Endothelial cell of umbilical vein (primary cell): Measurements from ENCODE around the gene GRM4. TPM values are rescaled to one million over a fixed set of nuclear protein-coding genes. Genes with fewer than 3 reads are reported as not detected.

Experiments used
- BruUV-seq: library from RNA; stranded (reverse); fragments of 400-500 nt; replicated peaks from 2 replicates; lab custom pipeline; 2021; lab: Mats Ljungman, UMichigan
- CTCF ChIA-PET: fragments of 300-600, 350-600 bp; sonication (Branson Sonifier 250); formaldehyde crosslinking; loops from one replicate; lab custom pipeline; 2021; ENCODE audit warnings: antibody characterized with exemption, inconsistent platforms; lab: Charles Lee
- POLR2A ChIA-PET: fragments of 300-600, 350-600 bp; sonication (Branson Sonifier 250); formaldehyde crosslinking; loops from one replicate; lab custom pipeline; 2021; ENCODE audit warnings: antibody characterized with exemption, inconsistent platforms; lab: Charles Lee
- DNase-seq: peaks from one replicate; pipeline ENCODE4 v3.0.0-alpha.2; 2011; ENCODE audit warnings: low read depth, low spot score
- FAIRE-seq: peaks from 2 replicates; lab custom pipeline; 2011; peaks lifted over from hg19 to GRCh38; lab: Jason Lieb, UNC
- H2AFZ ChIP-seq: 2 replicates; pipeline ENCODE4 v1.6.0; 2012; ENCODE audit warnings: low read depth, low read length, control low read depth, inconsistent platforms
- H3K27ac ChIP-seq: 2 replicates; pipeline ENCODE4 v1.5.1; 2011; ENCODE audit warnings: low read depth, mild to moderate bottlenecking, control low read depth, low read length, moderate library complexity; ENCODE audit not compliant: insufficient read depth
- H3K27me3 ChIP-seq, 2 experiments: 2 replicates each; pipeline versions ENCODE4 v1.6.0 to v1.6.1; 2011; ENCODE audit warnings: low read length in 2 of 2, mixed read lengths in 1 of 2; ENCODE audit not compliant: control insufficient read depth in 2 of 2, insufficient read depth in 2 of 2
- H3K36me3 ChIP-seq, 2 experiments: 2 replicates in 1 of 2; 3 replicates in 1 of 2; pipeline ENCODE4 v1.5.1; 2011; ENCODE audit warnings: low read length in 2 of 2, mild to moderate bottlenecking in 1 of 2, moderate library complexity in 1 of 2; ENCODE audit not compliant: control insufficient read depth in 2 of 2, insufficient read depth in 2 of 2; ENCODE audit errors: extremely low read depth in 1 of 2
- H3K4me1 ChIP-seq: 3 replicates; pipeline ENCODE4 v1.5.1; 2011; ENCODE audit warnings: mild to moderate bottlenecking, low read length; ENCODE audit not compliant: control insufficient read depth, insufficient read depth; ENCODE audit errors: extremely low read depth
- H3K4me2 ChIP-seq: 2 replicates; pipeline ENCODE4 v1.6.1; 2011; ENCODE audit warnings: low read length, control low read depth, mixed read lengths; ENCODE audit not compliant: insufficient read depth
- H3K4me3 ChIP-seq, 3 experiments: fragments of 200-600 bp in 1 of 3; sonication (generic), shearing (Covaris generic) in 1 of 3; replicated peaks in 1 of 3; 2 replicates each; pipeline ENCODE4 v1.5.1; 2011 to 2016; ENCODE audit warnings: control low read depth in 3 of 3, low read length in 3 of 3, mild to moderate bottlenecking in 2 of 3, inconsistent platforms in 1 of 3, low read depth in 1 of 3, moderate library complexity in 1 of 3; ENCODE audit not compliant: insufficient read depth in 1 of 3
- H3K79me2 ChIP-seq: 2 replicates; pipeline ENCODE4 v1.6.0; 2012; ENCODE audit warnings: low read length, inconsistent platforms; ENCODE audit not compliant: control insufficient read depth, insufficient read depth
- H3K9ac ChIP-seq: replicated peaks from 2 replicates; pipeline ENCODE3; 2011; ENCODE audit warnings: low read length, control low read depth; ENCODE audit not compliant: insufficient read depth; ENCODE audit errors: extremely low read depth
- H3K9me1 ChIP-seq: replicated peaks from 3 replicates; pipeline ENCODE4 v1.6.0; 2011; ENCODE audit warnings: mild to moderate bottlenecking, low read length; ENCODE audit not compliant: control insufficient read depth, insufficient read depth; ENCODE audit errors: extremely low read depth
- H3K9me3 ChIP-seq: replicated peaks from 2 replicates; pipeline ENCODE4 v1.5.1; 2012; ENCODE audit warnings: low read length, inconsistent platforms; ENCODE audit not compliant: control insufficient read depth, insufficient read depth
- H4K20me1 ChIP-seq: replicated peaks from 2 replicates; pipeline ENCODE3; 2011; ENCODE audit warnings: mild to moderate bottlenecking, low read length; ENCODE audit not compliant: control insufficient read depth, insufficient read depth; ENCODE audit errors: extremely low read depth
- CTCF ChIP-seq, 2 donors: IDR thresholded peaks; 1 replicate in 1 of 2; 2 replicates in 1 of 2; pipeline ENCODE4 v1.5.1; 2011; ENCODE audit warnings: low read length in 2 of 2, mild to moderate bottlenecking in 2 of 2, moderate library complexity in 2 of 2, control low read depth in 1 of 2, inconsistent platforms in 1 of 2, low read depth in 1 of 2; ENCODE audit not compliant: insufficient read depth in 1 of 2; ENCODE audit errors: extremely low read depth in 1 of 2
- EZH2 ChIP-seq: IDR thresholded peaks from 2 replicates; pipeline ENCODE4 v1.6.1; 2012; ENCODE audit warnings: borderline replicate concordance, low read depth, mild to moderate bottlenecking, moderate library complexity, low read length, inconsistent platforms; ENCODE audit not compliant: severe bottlenecking
- GATA2 ChIP-seq: IDR thresholded peaks from 2 replicates; pipeline ENCODE4 v1.7.0; 2011; ENCODE audit warnings: low read depth, mild to moderate bottlenecking, moderate library complexity, mixed read lengths, low read length; ENCODE audit not compliant: insufficient read length, insufficient read depth
- JUN ChIP-seq: IDR thresholded peaks from 2 replicates; pipeline ENCODE4 v1.6.1; 2011; ENCODE audit warnings: borderline replicate concordance, low read depth; ENCODE audit not compliant: insufficient read length, insufficient read depth
- MAX ChIP-seq: IDR thresholded peaks from 2 replicates; pipeline ENCODE4 v1.6.1; 2011; ENCODE audit not compliant: insufficient read depth, insufficient read length
- MYC ChIP-seq: IDR thresholded peaks from one replicate; pipeline ENCODE4 v1.6.1; 2011; ENCODE audit warnings: mild to moderate bottlenecking, low read depth, low read length
- POLR2A ChIP-seq: IDR thresholded peaks from 2 replicates; pipeline ENCODE4 v1.6.1; 2012; ENCODE audit warnings: low read depth, mild to moderate bottlenecking, control low read depth, low read length
- dilution Hi-C: fragments of 300-500 bp; cut with MboI; formaldehyde crosslinking; loops from one replicate; pipeline ENCODE4 v1.15.0; 2019; ENCODE audit warnings: low sequenced_read_pairs; ENCODE audit not compliant: extremely low pct_ligation_motif_present
- intact Hi-C: fragments of 100-400 bp; cut with micrococcal nuclease; formaldehyde crosslinking; loops from one replicate; pipeline ENCODE4 v1.10.0; 2022
- polyA plus RNA-seq, 4 experiments: library from polyadenylated mRNA; depleted of rRNA in 3 of 4; stranded (reverse) in 3 of 4; unstranded in 1 of 4; fragments of >200 nt; gene quantifications; 2 replicates each; pipeline versions ENCODE4 v1.2.1 to v1.2.3, GENCODE V29; 2011 to 2012; ENCODE audit warnings: missing spikeins in 1 of 4
- total RNA-seq: library from RNA; stranded (reverse); gene quantifications from 2 replicates; pipeline ENCODE4 v1.2.3, GENCODE V29; 2021

Gene GRM4
- total and polyA plus RNA-seq, 2 donors (not counting 3 experiments of a cell fraction or from before 2014, with no cell fraction given) = 0.03 TPM; not detected in 1

- TF ChIP-seq MYC (no peak), POLR2A (no peak), JUN (no peak), CTCF (IDR thresholded peaks at IDR 0.05; ENCODE audit: extremely low read depth in 1 of 2, insufficient read depth in 1 of 2, low read depth in 1 of 2, low read length in 2 of 2) (no peak)
- H3K9ac ChIP-seq = no peak overlapping the region
- ChIA-PET CTCF (no interaction called here), POLR2A (no interaction called here)
- no peaks in the 10 kb centered on the region for H3K9me1 ChIP-seq
- H4K20me1 ChIP-seq = no peaks in the 10 kb centered on the region
- H3K27me3 ChIP-seq = no peaks in the 10 kb centered on the region
- FAIRE-seq (no peak), DNase-seq (no peak)
- no TSS peak for BruUV-seq
- H2AFZ ChIP-seq = no peak overlapping the region
- H3K36me3 ChIP-seq = no peaks in the 10 kb centered on the region
- dilution Hi-C loops (no loop called here), intact Hi-C loops (no loop called here)
- no peak overlapping the region for H3K4me2 ChIP-seq
- H3K27ac ChIP-seq = no peak overlapping the region
- no peaks in the 10 kb centered on the region for H3K79me2 ChIP-seq
- H3K9me3 ChIP-seq = no peaks in the 10 kb centered on the region
- no peaks in the 10 kb centered on the region for H3K4me1 ChIP-seq
- no peak overlapping the region for H3K4me3 ChIP-seq
Observed at GRCh38 chr6:34110610-34111009, 35.3 kb downstream of the GRM4 start.

- no peak overlapping the region for H3K27ac ChIP-seq
- no peaks in the 10 kb centered on the region for H3K27me3 ChIP-seq
- no peak for FAIRE-seq
- dilution Hi-C loops = no loop called here
- no TSS peak for BruUV-seq
- no peak overlapping the region for H3K4me2 ChIP-seq
- intact Hi-C loops = no loop called here
- H2AFZ ChIP-seq = no peak overlapping the region
- no peaks in the 10 kb centered on the region for H3K79me2 ChIP-seq
- ChIA-PET POLR2A (no interaction called here), CTCF (interaction anchor here (1.1 kb wide), 1 partner anchor 37 kb away, joined by 3 read pairs; no protein-coding TSS in a partner anchor)
- no peaks in the 10 kb centered on the region for H3K36me3 ChIP-seq
- H3K4me1 ChIP-seq = no peaks in the 10 kb centered on the region
- no peak overlapping the region for H3K9ac ChIP-seq
- H3K9me3 ChIP-seq = no peaks in the 10 kb centered on the region
- H3K4me3 ChIP-seq = no peak overlapping the region
- H4K20me1 ChIP-seq = no peaks in the 10 kb centered on the region
- TF ChIP-seq MAX = no peak
- no peak for TF ChIP-seq EZH2
- no peak for TF ChIP-seq GATA2
- no peak for TF ChIP-seq MYC
- DNase-seq = no peak
- H3K9me1 ChIP-seq = no peaks in the 10 kb centered on the region
Observed at GRCh38 chr6:34108176-34108575, 37.7 kb downstream of the GRM4 start.
